Activated CD4-positive, alpha-beta T cell treated with anti-CD3 and anti-CD28 coated beads, Interleukin-2, amount 10 ng/mL, durations not matched to agents 24 days and 14 days (primary cell): ENCODE measurements around the gene LRRN4CL. TPM values are rescaled to one million over a fixed set of nuclear protein-coding genes. Genes with fewer than 3 reads are reported as not detected.
"Not testable (repeated sequence)": the region's sequence is repeated elsewhere in the genome, so short reads cannot be mapped to it uniquely, and the experiment has no call there.

ENCODE experiments used
- DNase-seq: peaks from one replicate; pipeline ENCODE4 v3.0.0; 2022
- H3K27ac Mint-ChIP-seq: one replicate; pipeline ENCODE4 v1.8.0; 2022; ENCODE audit warnings: mild to moderate bottlenecking, mixed read lengths
- H3K27me3 Mint-ChIP-seq: one replicate; pipeline ENCODE4 v1.8.0; 2022; ENCODE audit warnings: mixed read lengths
- H3K36me3 Mint-ChIP-seq: one replicate; pipeline ENCODE4 v1.8.0; 2022; ENCODE audit warnings: low read depth, mild to moderate bottlenecking, mixed read lengths
- H3K4me1 Mint-ChIP-seq: one replicate; pipeline ENCODE4 v1.8.0; 2021; ENCODE audit warnings: mixed read lengths
- H3K4me3 Mint-ChIP-seq: one replicate; pipeline ENCODE4 v1.8.0; 2022; ENCODE audit warnings: mild to moderate bottlenecking, moderate library complexity, mixed read lengths
- H3K9me3 Mint-ChIP-seq: one replicate; pipeline ENCODE4 v1.8.0; 2021; ENCODE audit warnings: mixed read lengths
- intact Hi-C: fragments of 100-400 bp; cut with micrococcal nuclease; formaldehyde crosslinking; loops from one replicate; pipeline ENCODE4 v1.15.1; 2023
- total RNA-seq: library from RNA; stranded (reverse); gene quantifications from 2 replicates; pipeline ENCODE4 v1.2.3, GENCODE V29; 2022

The LRRN4CL gene
- 0.16 and 0.17 TPM in 2 replicates for total RNA-seq

DNA sequence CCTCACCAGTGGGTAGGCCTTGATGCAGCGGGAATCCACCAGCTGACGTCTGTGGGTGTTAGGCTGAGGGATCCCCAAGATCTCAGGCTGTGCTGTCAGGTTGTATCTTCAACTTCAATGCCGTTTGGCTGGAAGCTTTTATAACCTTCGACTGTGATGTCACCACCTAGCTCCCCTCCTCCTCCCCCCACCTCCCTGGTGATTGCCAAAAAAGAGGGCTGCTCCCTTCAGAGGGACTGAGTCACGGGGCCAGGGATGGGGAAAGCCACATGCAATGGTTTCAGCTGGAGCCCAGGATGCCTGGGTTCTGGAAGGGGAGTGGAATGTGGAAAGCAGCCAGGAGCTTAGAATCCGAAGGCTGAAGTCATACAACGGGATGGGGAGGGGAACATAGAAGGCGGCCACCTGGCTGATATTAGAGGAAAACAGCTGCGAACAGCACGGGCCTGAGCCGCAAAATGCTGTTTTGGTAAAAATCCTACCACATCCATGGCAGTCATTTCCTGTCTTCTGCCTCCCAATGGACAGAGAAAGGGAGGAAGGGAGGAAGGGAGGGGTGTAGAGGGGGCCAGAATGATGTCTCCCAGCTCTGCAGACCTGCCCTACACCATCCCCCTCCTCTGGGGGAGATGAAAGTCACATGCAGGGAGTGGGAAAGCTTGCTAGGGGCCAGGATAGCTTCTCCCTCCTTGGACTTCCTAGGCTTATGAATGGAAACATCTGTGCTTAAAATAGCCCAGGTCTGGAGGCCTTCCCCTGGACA is at the start of gene LRRN4CL:
LRRN4CL (minus strand) TSS at position 110 of the 763 bp plus-strand sequence. CDS start 1,022 bp downstream, outside the sequence.
- no peak for DNase-seq
- H3K27ac Mint-ChIP-seq: no peak within 1 kb of the TSS
- peaks cover 25% of the 10 kb centered on the region for H3K36me3 Mint-ChIP-seq
- H3K27me3 Mint-ChIP-seq: peaks cover 9% of the 10 kb centered on the region
- intact Hi-C loops: loop anchor here (5.0 kb wide), 2 partner anchors 97 to 297 kb away; partner anchors contain the start of gene TUT1
- no peak within 1 kb of the TSS for H3K4me3 Mint-ChIP-seq
- H3K9me3 Mint-ChIP-seq: no peaks in the 10 kb centered on the region
- peaks cover 2% of the 10 kb centered on the region for H3K4me1 Mint-ChIP-seq

DNA sequence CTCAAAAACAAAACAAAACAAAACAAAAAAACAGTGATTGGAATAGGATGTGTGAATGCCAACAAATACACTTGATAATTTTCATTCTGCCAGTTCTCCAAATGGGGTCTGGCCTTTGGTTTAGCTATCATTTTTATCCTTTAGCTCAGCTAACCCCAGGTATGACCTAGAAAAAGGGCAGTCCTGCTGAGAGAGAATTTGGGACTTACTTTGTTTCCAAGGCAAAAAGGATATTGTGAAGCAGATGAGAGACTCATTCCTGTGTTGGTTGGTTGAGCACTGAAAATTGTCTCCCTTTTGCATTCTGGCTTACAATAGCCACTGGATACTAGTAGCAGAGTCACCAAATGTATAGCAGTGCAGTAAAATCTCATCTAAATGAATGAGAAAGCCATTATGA is 47.9 kb upstream of the LRRN4CL start:
- Mint-ChIP-seq H3K27ac (no peak overlapping the region), H3K4me1 (peaks cover 5% of the 10 kb centered on the region), H3K9me3 (no peaks in the 10 kb centered on the region), H3K27me3 (no peaks in the 10 kb centered on the region), H3K4me3 (no peak overlapping the region), H3K36me3 (peaks cover 44% of the 10 kb centered on the region)
- intact Hi-C loops: no loop called here
- DNase-seq: no peak

DNA sequence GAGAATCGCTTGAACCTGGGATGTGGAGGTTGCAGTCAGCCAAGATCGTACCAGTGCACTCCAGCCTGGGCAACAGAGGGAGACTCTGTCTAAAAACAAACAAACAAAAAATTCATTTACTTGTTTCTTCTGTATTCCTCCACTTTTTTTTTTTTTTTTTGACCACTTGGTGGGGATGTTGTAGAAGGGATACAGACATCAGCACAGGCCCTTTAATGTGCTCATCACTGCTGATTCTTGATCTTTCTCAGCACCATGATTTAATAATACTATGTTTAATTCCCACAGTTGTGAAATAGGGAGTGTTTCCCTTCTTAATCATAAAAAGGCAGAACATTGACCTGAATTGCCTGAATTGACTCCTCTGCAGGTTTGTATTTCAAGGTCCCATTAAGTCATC is 43.5 kb upstream of the LRRN4CL start:
- Mint-ChIP-seq H3K4me3 (no peak overlapping the region), H3K36me3 (peaks cover 34% of the 10 kb centered on the region), H3K9me3 (no peaks in the 10 kb centered on the region), H3K27ac (peak overlapping the region; percentile 1), H3K4me1 (peaks cover 16% of the 10 kb centered on the region), H3K27me3 (no peaks in the 10 kb centered on the region)
- intact Hi-C loops: no loop called here
- DNase-seq: no peak

DNA sequence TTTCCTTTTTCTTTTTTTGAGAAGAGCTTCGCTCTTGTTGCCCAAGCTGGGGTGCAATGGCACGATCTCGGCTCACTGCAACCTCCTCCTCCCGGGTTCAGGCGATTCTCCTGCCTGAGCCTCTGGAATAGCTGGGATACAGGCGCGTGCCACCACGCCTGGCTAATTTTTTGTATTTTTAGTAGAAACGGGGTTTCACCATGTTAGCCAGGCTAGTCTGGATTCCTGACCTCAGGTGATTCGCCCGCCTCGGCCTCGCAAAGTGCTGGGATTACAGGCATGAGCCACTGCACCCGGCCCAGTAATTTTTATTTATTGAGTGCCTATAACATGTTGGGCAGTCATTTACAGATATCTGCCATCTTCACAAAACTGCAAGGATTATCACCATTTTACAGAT is 40.7 kb upstream of the LRRN4CL start:
- Mint-ChIP-seq H3K36me3 (peaks cover 42% of the 10 kb centered on the region), H3K27ac (peak overlapping the region; percentile 71), H3K4me1 (peaks cover 22% of the 10 kb centered on the region), H3K4me3 (peak overlapping the region; percentile 93)
- H3K9me3 Mint-ChIP-seq, intact Hi-C loops, DNase-seq, H3K27me3 Mint-ChIP-seq: not testable (repeated sequence)

DNA sequence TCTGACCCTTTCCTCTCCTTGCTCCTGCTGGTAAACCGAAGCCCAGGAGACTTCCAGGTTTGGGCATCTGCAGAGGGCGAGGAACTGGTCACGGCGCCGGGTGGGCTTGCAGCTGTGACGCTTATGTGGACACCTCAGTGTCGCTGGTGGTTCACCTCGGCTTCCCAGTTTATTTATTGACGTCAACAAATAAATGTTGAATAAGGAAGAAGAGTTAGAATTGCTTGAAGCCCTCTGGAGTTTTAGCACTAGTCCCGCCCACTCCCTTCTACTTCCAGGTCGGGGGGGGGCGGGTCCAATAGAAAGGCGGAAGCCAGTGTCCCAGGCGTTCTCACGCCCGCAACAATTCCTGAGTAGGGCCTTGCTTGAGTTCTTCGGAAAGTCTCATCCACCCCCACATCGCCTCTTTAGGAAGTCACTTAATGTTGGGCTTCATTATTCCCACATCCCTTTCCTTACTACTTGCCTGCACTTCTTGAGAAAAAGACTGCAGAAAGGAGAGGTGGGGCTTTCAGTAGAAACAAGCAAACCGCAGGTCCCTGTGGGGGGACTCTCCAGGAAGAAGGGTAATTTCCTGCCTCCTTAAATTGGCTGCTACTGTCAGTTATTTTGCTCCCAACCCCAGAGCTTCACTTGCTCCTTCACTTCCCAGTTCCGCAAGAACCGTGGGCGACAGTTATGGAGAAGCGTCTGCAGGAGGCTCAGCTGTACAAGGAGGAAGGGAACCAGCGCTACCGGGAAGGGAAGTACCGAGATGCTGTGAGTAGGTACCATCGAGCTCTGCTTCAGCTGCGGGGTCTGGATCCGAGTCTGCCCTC is 39.0 kb upstream of the LRRN4CL start, which contains the start of gene TTC9C:
TTC9C (plus strand) TSS at position 316 of the 818 bp plus-strand sequence; CDS start at position 679, 363 bp downstream.
- Mint-ChIP-seq H3K4me3 (peak within 1 kb of the TSS; percentile 93), H3K27ac (peak within 1 kb of the TSS; percentile 99), H3K36me3 (peaks cover 55% of the 10 kb centered on the region), H3K27me3 (peaks cover 2% of the 10 kb centered on the region), H3K9me3 (no peaks in the 10 kb centered on the region), H3K4me1 (peaks cover 36% of the 10 kb centered on the region)
- DNase-seq: peak; percentile 95
- intact Hi-C loops: loop anchor here (1.0 to 5.0 kb wide), 7 partner anchors 56 to 152 kb away; partner anchors contain the start of genes GANAB, LBHD1, NXF1 and SLC3A2

DNA sequence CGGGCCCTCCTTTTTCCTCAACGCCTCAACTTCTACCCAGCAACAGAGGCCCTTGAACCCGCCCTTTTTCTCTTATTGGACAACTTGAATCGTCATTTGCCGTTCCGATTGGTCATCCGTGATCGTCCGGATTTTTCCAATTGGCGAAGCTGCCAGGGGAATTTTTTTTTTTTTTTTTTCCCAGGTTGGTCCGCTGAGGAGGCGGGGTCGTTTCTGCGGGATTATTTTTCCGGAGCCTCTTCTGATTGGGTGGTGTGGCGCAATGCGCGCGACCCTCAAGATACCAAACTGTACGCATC is 38.5 kb upstream of the LRRN4CL start:
- intact Hi-C loops: loop anchor here (1.0 to 5.0 kb wide), 13 partner anchors 19 to 153 kb away; partner anchors contain the start of genes GANAB, LBHD1, NXF1 and SLC3A2
- Mint-ChIP-seq H3K4me1 (peaks cover 32% of the 10 kb centered on the region), H3K27me3 (peaks cover 2% of the 10 kb centered on the region)

DNA sequence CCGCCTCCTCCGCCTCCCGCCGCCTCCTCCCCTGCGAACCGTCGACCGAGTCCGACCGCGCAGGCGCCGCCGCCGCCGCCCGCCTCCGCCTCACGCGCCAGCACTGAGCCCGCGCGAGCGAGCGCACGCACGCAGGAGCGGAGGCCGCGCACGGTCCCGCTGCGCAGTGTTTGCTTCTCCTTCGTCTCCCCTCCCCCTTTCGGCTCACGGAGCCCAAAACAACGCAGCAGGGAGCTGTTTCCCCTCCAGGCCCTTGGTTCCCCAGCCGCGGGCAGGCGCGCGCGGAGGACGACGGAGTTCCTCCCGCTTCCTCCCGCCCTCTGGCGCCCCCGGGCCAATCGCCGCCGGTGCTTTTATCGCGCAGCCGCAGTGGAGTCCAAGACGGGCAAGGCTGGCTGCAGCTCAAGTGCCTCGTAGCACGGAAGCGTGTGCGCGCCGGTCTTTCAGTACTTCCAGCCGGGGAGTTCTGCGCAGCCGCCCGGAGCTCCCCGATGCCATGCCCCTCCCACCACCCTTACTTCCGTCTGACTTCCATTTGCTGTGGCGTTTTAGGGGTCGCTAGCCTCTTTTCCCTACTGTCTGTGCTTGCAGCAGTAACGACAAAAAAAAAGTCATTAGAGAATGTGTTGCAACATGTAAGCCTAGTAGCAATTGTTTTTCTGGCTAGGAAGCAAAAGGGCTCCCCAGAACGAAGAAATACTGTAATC is 38.0 kb upstream of the LRRN4CL start, which contains the start of gene HNRNPUL2:
HNRNPUL2 (minus strand) TSS at position 293 of the 707 bp plus-strand sequence. CDS start 301 bp downstream, outside the sequence.
- no peaks in the 10 kb centered on the region for H3K9me3 Mint-ChIP-seq

More for the DNA sequence above, 38.5 kb upstream of the LRRN4CL start:
- peak; percentile 96 for DNase-seq
- H3K27ac Mint-ChIP-seq: peak overlapping the region; percentile 99
- no peaks in the 10 kb centered on the region for H3K9me3 Mint-ChIP-seq
- H3K36me3 Mint-ChIP-seq: peaks cover 55% of the 10 kb centered on the region
- H3K4me3 Mint-ChIP-seq: peak overlapping the region; percentile 93

DNA sequence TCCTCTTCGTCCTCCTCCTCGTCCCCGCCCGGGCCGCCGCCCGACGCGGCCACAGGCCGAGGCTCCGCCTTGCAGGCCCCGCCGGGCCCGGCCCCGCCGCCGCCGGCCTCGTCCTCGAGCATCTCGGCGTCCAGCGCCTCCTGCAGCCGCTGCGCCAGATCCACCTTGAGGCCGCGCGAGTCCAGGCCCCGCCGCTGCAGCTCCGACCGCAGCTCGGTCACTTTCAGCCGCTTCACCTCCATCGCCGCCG is 37.5 kb upstream of the LRRN4CL start:
- Mint-ChIP-seq H3K4me1 (peaks cover 41% of the 10 kb centered on the region), H3K36me3 (peaks cover 64% of the 10 kb centered on the region), H3K4me3 (peak overlapping the region; percentile 93), H3K9me3 (no peaks in the 10 kb centered on the region), H3K27me3 (peaks cover 2% of the 10 kb centered on the region), H3K27ac (peak overlapping the region; percentile 99)
- no peak for DNase-seq
- intact Hi-C loops: loop anchor here (1.0 to 5.0 kb wide), 8 partner anchors 18 to 136 kb away; partner anchors contain the start of genes LBHD1, TAF6L, TMEM179B and TUT1

More for the DNA sequence above, 38.0 kb upstream of the LRRN4CL start, which contains the start of gene HNRNPUL2:
- intact Hi-C loops: loop anchor here (1.0 to 5.0 kb wide), 8 partner anchors 18 to 136 kb away; partner anchors contain the start of genes LBHD1, TAF6L, TMEM179B and TUT1
- H3K27me3 Mint-ChIP-seq: peaks cover 2% of the 10 kb centered on the region
- peak within 1 kb of the TSS; percentile 99 for H3K27ac Mint-ChIP-seq
- H3K4me1 Mint-ChIP-seq: peaks cover 37% of the 10 kb centered on the region
- H3K36me3 Mint-ChIP-seq: peaks cover 59% of the 10 kb centered on the region
- peak within 1 kb of the TSS; percentile 93 for H3K4me3 Mint-ChIP-seq
- peak; percentile 100 for DNase-seq

DNA sequence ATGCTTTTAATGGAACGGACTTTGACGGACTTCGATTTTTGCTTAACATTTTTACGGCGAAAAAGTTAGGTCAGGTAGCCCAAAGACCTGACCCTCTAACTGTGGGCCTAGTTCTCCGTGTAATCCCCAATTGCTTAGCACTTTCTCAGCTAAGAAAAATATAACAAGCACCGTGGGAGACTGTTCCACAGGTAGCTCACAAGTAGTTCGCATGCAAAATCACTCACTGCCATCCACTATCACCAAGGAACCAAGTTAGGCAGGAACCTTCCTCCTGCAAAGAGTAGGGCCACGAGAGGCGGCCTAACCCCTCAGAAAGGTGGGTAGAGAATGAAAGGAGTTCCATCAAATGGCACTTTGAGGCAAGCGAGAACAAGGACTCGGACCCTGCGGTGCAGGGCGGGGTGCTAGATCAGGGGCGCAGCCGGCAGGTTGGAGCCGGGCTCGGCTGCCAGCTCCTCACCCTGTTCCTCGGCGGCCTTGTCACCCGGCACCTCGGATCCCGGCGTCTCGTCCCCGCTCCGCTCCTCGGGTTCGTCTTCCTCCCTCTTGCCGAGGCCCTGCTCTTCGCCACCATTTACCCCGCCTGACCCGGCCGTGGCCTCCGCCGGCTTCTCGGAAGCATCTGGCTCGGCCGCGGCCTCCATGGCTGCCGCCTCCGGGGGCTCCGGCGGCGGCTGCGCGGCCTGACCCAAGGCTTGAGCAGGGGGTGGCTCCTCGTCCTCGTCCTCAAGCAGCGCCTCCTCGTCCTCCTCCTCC is 37.0 kb upstream of the LRRN4CL start:
- Mint-ChIP-seq H3K27me3 (peaks cover 2% of the 10 kb centered on the region), H3K27ac (peak overlapping the region; percentile 99), H3K4me3 (peak overlapping the region; percentile 93), H3K36me3 (peaks cover 66% of the 10 kb centered on the region), H3K9me3 (no peaks in the 10 kb centered on the region), H3K4me1 (peaks cover 44% of the 10 kb centered on the region)
- intact Hi-C loops: loop anchor here (2.0 to 5.0 kb wide), 3 partner anchors 54 to 128 kb away; partner anchors contain the start of genes LBHD1 and UQCC3
- peak; percentile 60 for DNase-seq

DNA sequence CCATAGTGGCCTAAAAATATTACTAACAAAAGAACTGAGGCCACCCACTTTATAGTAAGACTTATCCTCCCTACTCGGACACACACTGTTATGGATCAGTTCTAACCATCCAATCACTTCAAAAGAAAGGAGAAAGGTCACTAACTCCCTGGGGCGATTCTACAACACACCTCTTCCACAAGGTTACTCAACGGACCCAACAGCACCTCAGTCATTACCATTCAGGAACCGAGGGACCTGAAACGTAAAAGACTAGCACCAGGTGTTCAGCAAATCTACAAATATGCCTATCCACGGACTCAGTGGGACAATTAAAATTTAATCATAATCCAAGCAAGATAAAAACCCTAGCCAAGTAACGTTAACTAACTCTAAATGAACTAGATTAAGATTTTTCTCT is 36.3 kb upstream of the LRRN4CL start:
- Mint-ChIP-seq H3K4me3 (peak overlapping the region; percentile 93), H3K36me3 (peaks cover 70% of the 10 kb centered on the region), H3K27me3 (peaks cover 2% of the 10 kb centered on the region), H3K9me3 (no peaks in the 10 kb centered on the region), H3K4me1 (peaks cover 48% of the 10 kb centered on the region), H3K27ac (peak overlapping the region; percentile 99)
- intact Hi-C loops: loop anchor here (2.0 to 5.0 kb wide), 3 partner anchors 53 to 127 kb away; partner anchors contain the start of genes LBHD1 and UQCC3
- DNase-seq: peak; percentile 64

DNA sequence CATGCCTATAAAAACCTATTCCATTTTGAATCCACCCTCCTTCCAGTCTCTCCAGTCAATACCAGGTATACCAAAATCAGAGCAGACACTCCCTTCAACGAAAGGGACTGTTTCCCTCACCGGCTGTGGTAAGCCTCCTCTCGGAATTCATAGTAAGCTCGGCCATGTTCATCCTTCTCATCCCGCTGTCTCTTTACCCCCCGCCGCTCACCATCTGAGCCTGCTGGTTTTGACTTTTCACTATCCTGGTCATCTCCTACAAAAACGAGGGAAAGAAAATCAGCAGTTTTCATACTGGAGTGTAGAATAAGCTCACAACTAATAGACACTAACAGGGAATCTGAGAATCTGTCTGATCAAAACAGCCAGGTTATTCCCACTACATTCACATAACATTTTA is 34.8 kb upstream of the LRRN4CL start:
- intact Hi-C loops: no loop called here
- H3K27me3 Mint-ChIP-seq: peaks cover 2% of the 10 kb centered on the region
- DNase-seq: no peak
- H3K4me1 Mint-ChIP-seq: peaks cover 48% of the 10 kb centered on the region
- H3K36me3 Mint-ChIP-seq: peaks cover 78% of the 10 kb centered on the region
- peak overlapping the region; percentile 9 for H3K27ac Mint-ChIP-seq
- peak overlapping the region; percentile 93 for H3K4me3 Mint-ChIP-seq
- H3K9me3 Mint-ChIP-seq: no peaks in the 10 kb centered on the region

DNA sequence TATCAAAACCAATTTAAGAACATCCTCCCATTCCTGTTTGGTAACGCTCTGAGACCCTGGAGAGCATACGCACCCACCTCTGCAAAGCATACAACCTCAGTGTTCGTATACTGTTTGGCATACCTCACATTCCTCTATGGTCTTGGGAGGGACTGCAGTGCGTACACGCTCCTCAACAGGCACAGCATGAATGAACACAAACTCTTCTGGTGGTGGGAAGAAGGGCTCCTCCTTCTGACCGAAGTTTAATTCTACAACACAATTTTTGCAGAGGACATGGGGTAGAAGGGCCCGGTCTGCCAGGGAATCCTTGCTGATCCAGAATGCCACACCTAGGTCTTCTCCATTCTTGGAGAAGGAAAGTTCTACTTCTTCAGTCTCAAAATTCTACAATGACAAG is 32.7 kb upstream of the LRRN4CL start:
- H3K36me3 Mint-ChIP-seq: peaks cover 90% of the 10 kb centered on the region
- H3K4me3 Mint-ChIP-seq: no peak overlapping the region
- intact Hi-C loops: no loop called here
- H3K4me1 Mint-ChIP-seq: peaks cover 56% of the 10 kb centered on the region
- H3K27ac Mint-ChIP-seq: peak overlapping the region; percentile 48
- no peaks in the 10 kb centered on the region for H3K27me3 Mint-ChIP-seq
- H3K9me3 Mint-ChIP-seq: no peaks in the 10 kb centered on the region
- no peak for DNase-seq
